Posterior cingulate gyrus (tissue), 11 donors: Measurements from ENCODE around the gene JMJD7.
A peak's percentile ranks its signal among the peaks of the same experiment; 100 is the strongest.

Experiments used
- DNase-seq, 10 donors: peaks; one replicate each; pipeline versions ENCODE4 v3.0.0 to v3.0.0-alpha.2; 2020 to 2021; ENCODE audit warnings: mixed read lengths in 3 of 10
- intact Hi-C: fragments of 100-400 bp; cut with DNase I; formaldehyde crosslinking; loops from one replicate; pipeline ENCODE4 v1.15.1; 2023

JMJD7 gene

GRCh38 chr15:41827880-41828806 lies at the start of gene JMJD7:
Gene JMJD7 (plus strand): TSS chr15:41828092. CDS start chr15:41828125, 33 bp downstream.
- intact Hi-C loops, result loop anchor here (5.0 kb wide), 2 partner anchors 56 to 271 kb away; partner anchors contain the start of genes MAPKBP1 and TYRO3
- DNase-seq, result peak; percentile 88 to 99 (median 96)

GRCh38 chr15:41778521-41778920 lies 49.4 kb upstream of the JMJD7 start:
- intact Hi-C loops, result no loop called here
- no peak for DNase-seq

- intact Hi-C loops, result no loop called here
- no peak for DNase-seq
Observed at GRCh38 chr15:41779662-41780157, 48.2 kb upstream of the JMJD7 start.

GRCh38 chr15:41780266-41780665 lies 47.6 kb upstream of the JMJD7 start:
- no peak for DNase-seq
- intact Hi-C loops, result no loop called here

- intact Hi-C loops, result no loop called here
- DNase-seq, result no peak
Observed at GRCh38 chr15:41780727-41781126, 47.2 kb upstream of the JMJD7 start.

- DNase-seq, result no peak
- intact Hi-C loops, result no loop called here
Observed at GRCh38 chr15:41782371-41783282, 45.3 kb upstream of the JMJD7 start.

GRCh38 chr15:41783296-41783695 lies 44.6 kb upstream of the JMJD7 start:
- intact Hi-C loops, result no loop called here
- no peak for DNase-seq

GRCh38 chr15:41788262-41788661 lies 39.6 kb upstream of the JMJD7 start:
- intact Hi-C loops, result no loop called here
- no peak for DNase-seq

- intact Hi-C loops, result no loop called here
Observed at GRCh38 chr15:41789236-41789635, 38.7 kb upstream of the JMJD7 start.

GRCh38 chr15:41789662-41790061 lies 38.2 kb upstream of the JMJD7 start:
- no peak for DNase-seq
- intact Hi-C loops, result no loop called here

More at GRCh38 chr15:41789236-41789635, 38.7 kb upstream of the JMJD7 start:
- no peak for DNase-seq

- no peak for DNase-seq
- intact Hi-C loops, result no loop called here
Observed at GRCh38 chr15:41790169-41790568, 37.7 kb upstream of the JMJD7 start.

GRCh38 chr15:41790756-41791546 lies 36.9 kb upstream of the JMJD7 start:
- intact Hi-C loops, result no loop called here
- no peak for DNase-seq

- DNase-seq, result no peak
- intact Hi-C loops, result no loop called here
Observed at GRCh38 chr15:41791547-41791937, 36.4 kb upstream of the JMJD7 start.

- no peak for DNase-seq
- intact Hi-C loops, result no loop called here
Observed at GRCh38 chr15:41792000-41792637, 35.8 kb upstream of the JMJD7 start.

- DNase-seq, result no peak
- intact Hi-C loops, result no loop called here
Observed at GRCh38 chr15:41794081-41794480, 33.8 kb upstream of the JMJD7 start.

- intact Hi-C loops, result no loop called here
Observed at GRCh38 chr15:41795996-41796856, 31.7 kb upstream of the JMJD7 start.

GRCh38 chr15:41797201-41797944 lies 30.5 kb upstream of the JMJD7 start:
- DNase-seq, result peak in 1 of 10 donors; percentile 20
- intact Hi-C loops, result no loop called here

More at GRCh38 chr15:41795996-41796856, 31.7 kb upstream of the JMJD7 start:
- DNase-seq, result peak in 1 of 10 donors; percentile 19
